Activated T-cell treated with anti-CD3 and anti-CD28 coated beads for 1 hour (primary cell): ENCODE data around the gene ZBTB5.
"Not testable (repeated sequence)": the region's sequence is repeated elsewhere in the genome, so short reads cannot be mapped to it uniquely, and the experiment has no call there.

Source experiments
- DNase-seq: peaks from one replicate; pipeline ENCODE4 v3.0.0-alpha.2; 2020; ENCODE audit warnings: low read depth

Gene ZBTB5

GRCh38 chr9:37486616-37487548 is 21.6 kb upstream of the ZBTB5 start:
- DNase-seq, result no peak

GRCh38 chr9:37486256-37486615 is 21.0 kb upstream of the ZBTB5 start:
- DNase-seq, result no peak

GRCh38 chr9:37485389-37486255 is 20.4 kb upstream of the ZBTB5 start, which contains the start of gene POLR1E:
POLR1E (plus strand) TSS chr9:37485948; CDS start chr9:37486048, 100 bp downstream.
- DNase-seq, result peak; percentile 95

- no peak for DNase-seq
Measured at GRCh38 chr9:37480759-37481158, 15.5 kb upstream of the ZBTB5 start.

GRCh38 chr9:37477987-37478619 is 12.9 kb upstream of the ZBTB5 start:
- DNase-seq, result not testable (repeated sequence)

GRCh38 chr9:37477443-37477842 is 12.2 kb upstream of the ZBTB5 start:
- not testable (repeated sequence) for DNase-seq

- DNase-seq, result no peak
Measured at GRCh38 chr9:37476930-37477329, 11.7 kb upstream of the ZBTB5 start.

- DNase-seq, result no peak
Measured at GRCh38 chr9:37474438-37474837, 9.2 kb upstream of the ZBTB5 start.

GRCh38 chr9:37473982-37474381 is 8.7 kb upstream of the ZBTB5 start:
- DNase-seq, result not testable (repeated sequence)

GRCh38 chr9:37471942-37472684 is 6.9 kb upstream of the ZBTB5 start:
- no peak for DNase-seq

GRCh38 chr9:37468620-37469019 is 3.4 kb upstream of the ZBTB5 start:
- DNase-seq, result no peak

- not testable (repeated sequence) for DNase-seq
Measured at GRCh38 chr9:37467530-37467929, 2.3 kb upstream of the ZBTB5 start.

- peak; percentile 7 for DNase-seq
Measured at GRCh38 chr9:37466037-37466709, 923 bp upstream of the ZBTB5 start.

GRCh38 chr9:37464426-37465248 is 613 bp downstream of the ZBTB5 start:
- DNase-seq, result peak; percentile 74

GRCh38 chr9:37464006-37464405 is 1.2 kb downstream of the ZBTB5 start:
- no peak for DNase-seq

- no peak for DNase-seq
Measured at GRCh38 chr9:37456817-37457216, 8.4 kb downstream of the ZBTB5 start.

GRCh38 chr9:37455884-37456647 is 9.2 kb downstream of the ZBTB5 start:
- no peak for DNase-seq

GRCh38 chr9:37454238-37454637 is 11.0 kb downstream of the ZBTB5 start:
- no peak for DNase-seq

- DNase-seq, result no peak
Measured at GRCh38 chr9:37453827-37454226, 11.4 kb downstream of the ZBTB5 start.
